IMR-90 (cell line): ENCODE data around the gene GPT2. TPM values are rescaled to one million over a fixed set of nuclear protein-coding genes. Genes with fewer than 3 reads are reported as not detected.

Source experiments
- ATAC-seq: fragments of 200-7000 bp; cut with Tn5 transposase; 2 replicates; pipeline ENCODE4 v1.9.1; 2020; ENCODE audit warnings: low read depth, mild to moderate bottlenecking, moderate library complexity
- BruUV-seq: library from RNA; stranded (reverse); fragments of 400-500 nt; replicated peaks from 2 replicates; lab custom pipeline; 2021; lab: Mats Ljungman, UMichigan
- CTCF ChIA-PET: fragments of 300-600 bp; formaldehyde crosslinking; extraction: SDS; loops from one replicate; lab custom pipeline; 2021; ENCODE audit warnings: antibody characterized with exemption; lab: Yijun Ruan, JAX
- POLR2A ChIA-PET: fragments of 300-600 bp; sonication (Branson Sonifier 250); formaldehyde crosslinking; loops from one replicate; lab custom pipeline; 2022; ENCODE audit warnings: antibody characterized with exemption; ENCODE audit not compliant: unreplicated experiment; lab: Charles Lee
- DNase-seq: peaks from one replicate; pipeline ENCODE4 v3.0.0; 2013
- H2AFZ ChIP-seq: replicated peaks from 2 replicates; pipeline ENCODE3; 2013; ENCODE audit warnings: low read length, mild to moderate bottlenecking; ENCODE audit not compliant: poor library complexity
- H2AK5ac ChIP-seq: 2 replicates; pipeline ENCODE4 v1.6.1; 2013; ENCODE audit warnings: low read depth, low read length, inconsistent platforms
- H2AK9ac ChIP-seq: replicated peaks from 2 replicates; pipeline ENCODE3; 2013; ENCODE audit warnings: mild to moderate bottlenecking, low read depth, low read length, moderate library complexity; ENCODE audit not compliant: poor library complexity
- H2BK120ac ChIP-seq: 2 replicates; pipeline ENCODE4 v1.6.1; 2013; ENCODE audit warnings: low read depth, low read length, inconsistent platforms
- H2BK15ac ChIP-seq: 3 replicates; pipeline ENCODE4 v1.6.1; 2013; ENCODE audit warnings: low read depth, low read length, inconsistent platforms
- H2BK20ac ChIP-seq: 2 replicates; pipeline ENCODE4 v1.6.1; 2013; ENCODE audit warnings: low read depth, mild to moderate bottlenecking, inconsistent platforms, low read length, moderate library complexity
- H2BK5ac ChIP-seq: 2 replicates; pipeline ENCODE4 v1.6.1; 2013; ENCODE audit warnings: mild to moderate bottlenecking, low read depth, low read length, inconsistent platforms; ENCODE audit not compliant: poor library complexity, severe bottlenecking
- H3K14ac ChIP-seq: replicated peaks from 2 replicates; pipeline ENCODE4 v1.6.1; 2013; ENCODE audit warnings: low read depth, low read length, inconsistent platforms
- H3K18ac ChIP-seq: 2 replicates; pipeline ENCODE4 v1.6.1; 2013; ENCODE audit warnings: low read depth, low read length, control low read depth
- H3K23ac ChIP-seq: 2 replicates; pipeline ENCODE4 v1.6.1; 2013; ENCODE audit warnings: low read depth, low read length, inconsistent platforms
- H3K27ac ChIP-seq: 2 replicates; pipeline ENCODE4 v1.5.1; 2013; ENCODE audit warnings: mild to moderate bottlenecking, control low read depth, low read length; ENCODE audit not compliant: insufficient read depth
- H3K27me3 ChIP-seq: 2 replicates; pipeline ENCODE4 v1.6.1; 2013; ENCODE audit warnings: low read length; ENCODE audit not compliant: control insufficient read depth, insufficient read depth
- H3K36me3 ChIP-seq: 2 replicates; pipeline ENCODE4 v1.6.1; 2013; ENCODE audit warnings: low read length, mixed read lengths; ENCODE audit not compliant: control insufficient read depth, insufficient read depth
- H3K4ac ChIP-seq: 2 replicates; pipeline ENCODE4 v1.6.1; 2013; ENCODE audit warnings: low read depth, low read length, inconsistent platforms
- H3K4me1 ChIP-seq: 2 replicates; pipeline ENCODE4 v1.6.1; 2013; ENCODE audit warnings: low read length, mixed read lengths; ENCODE audit not compliant: control insufficient read depth, insufficient read depth
- H3K4me2 ChIP-seq: 2 replicates; pipeline ENCODE4 v1.6.1; 2013; ENCODE audit warnings: low read depth, mild to moderate bottlenecking, control low read depth, low read length, moderate library complexity
- H3K4me3 ChIP-seq: 2 replicates; pipeline ENCODE4 v1.5.1; 2013; ENCODE audit warnings: low read depth, mild to moderate bottlenecking, control low read depth, low read length, moderate library complexity; ENCODE audit not compliant: insufficient read depth
- H3K56ac ChIP-seq: 2 replicates; pipeline ENCODE4 v1.6.1; 2013; ENCODE audit warnings: low read length, inconsistent platforms; ENCODE audit not compliant: insufficient read depth; ENCODE audit errors: extremely low read depth
- H3K79me1 ChIP-seq, 2 experiments: 2 replicates each; pipeline ENCODE4 v1.6.1; 2013; ENCODE audit warnings: low read length in 2 of 2, inconsistent platforms in 1 of 2, low read depth in 1 of 2
- H3K9ac ChIP-seq: 2 replicates; pipeline ENCODE4 v1.6.1; 2013; ENCODE audit warnings: low read depth, low read length, control low read depth
- H3K9me1 ChIP-seq: 2 replicates; pipeline ENCODE4 v1.6.1; 2013; ENCODE audit warnings: low read length, inconsistent platforms; ENCODE audit not compliant: insufficient read depth
- H3K9me3 ChIP-seq: 2 replicates; pipeline ENCODE4 v1.6.1; 2013; ENCODE audit warnings: low read length; ENCODE audit not compliant: control insufficient read depth, insufficient read depth
- H4K20me1 ChIP-seq: 2 replicates; pipeline ENCODE4 v1.6.1; 2013; ENCODE audit warnings: low read length, inconsistent platforms; ENCODE audit not compliant: insufficient read depth
- H4K5ac ChIP-seq: 2 replicates; pipeline ENCODE4 v1.6.1; 2013; ENCODE audit warnings: mild to moderate bottlenecking, low read depth, low read length, control low read depth
- H4K8ac ChIP-seq, 2 experiments: 2 replicates each; pipeline ENCODE4 v1.6.1; 2013; ENCODE audit warnings: low read depth in 2 of 2, low read length in 2 of 2, control low read depth in 1 of 2, inconsistent platforms in 1 of 2
- H4K91ac ChIP-seq: 2 replicates; pipeline ENCODE4 v1.6.1; 2013; ENCODE audit warnings: low read depth, low read length, inconsistent platforms; ENCODE audit not compliant: insufficient read depth
- CEBPB ChIP-seq: IDR thresholded peaks from 2 replicates; pipeline ENCODE4 v1.6.1; 2012; ENCODE audit warnings: low read depth, low read length, improper control_type of control experiment
- RCOR1 ChIP-seq: IDR thresholded peaks from 2 replicates; pipeline ENCODE4 v1.6.1; 2012; ENCODE audit warnings: mild to moderate bottlenecking, low read length, improper control_type of control experiment; ENCODE audit not compliant: insufficient replicate concordance
- WGBS, 2 experiments: methylation state at CpG; one replicate each; pipeline versions ENCODE4 v1.1.5 to v1.1.7; 2013; ENCODE audit warnings: missing lambda C conversion rate in 2 of 2; ENCODE audit not compliant: insufficient read length in 1 of 2; ENCODE audit errors: extremely low coverage in 2 of 2; 5-methylcytosine and 5-hydroxymethylcytosine counted together
- dilution Hi-C: fragments of 300-500 bp; cut with HindIII; formaldehyde crosslinking; loops from one replicate; pipeline ENCODE4 v1.14.3; 2018; ENCODE audit warnings: low sequenced_read_pairs; ENCODE audit not compliant: unreplicated experiment
- in situ Hi-C: fragments of 300-500 bp; cut with MboI; formaldehyde crosslinking; loops from 3 replicates; pipeline ENCODE4 v1.14.3; 2019; ENCODE audit warnings: low sequenced_read_pairs, inconsistent platforms, mixed read lengths
- intact Hi-C: fragments of 100-400 bp; cut with micrococcal nuclease; formaldehyde crosslinking; loops from 2 replicates; pipeline ENCODE4 v1.10.0; 2022
- polyA plus RNA-seq, 3 experiments: library from polyadenylated mRNA; depleted of rRNA; stranded (reverse); fragments of >200 nt; gene quantifications; 2 replicates each; pipeline ENCODE4 v1.2.3, GENCODE V29; 2012; ENCODE audit warnings: low replicate concordance in 1 of 3
- total RNA-seq: library from RNA; depleted of rRNA; stranded (reverse); fragments of >200 nt; gene quantifications from 2 replicates; pipeline ENCODE4 v1.2.3, GENCODE V29; 2012

GPT2 gene
- total and polyA plus RNA-seq, 2 of the 4 experiments (the other 2 are of a cell fraction), result 26.4 to 31.5 TPM

DNA sequence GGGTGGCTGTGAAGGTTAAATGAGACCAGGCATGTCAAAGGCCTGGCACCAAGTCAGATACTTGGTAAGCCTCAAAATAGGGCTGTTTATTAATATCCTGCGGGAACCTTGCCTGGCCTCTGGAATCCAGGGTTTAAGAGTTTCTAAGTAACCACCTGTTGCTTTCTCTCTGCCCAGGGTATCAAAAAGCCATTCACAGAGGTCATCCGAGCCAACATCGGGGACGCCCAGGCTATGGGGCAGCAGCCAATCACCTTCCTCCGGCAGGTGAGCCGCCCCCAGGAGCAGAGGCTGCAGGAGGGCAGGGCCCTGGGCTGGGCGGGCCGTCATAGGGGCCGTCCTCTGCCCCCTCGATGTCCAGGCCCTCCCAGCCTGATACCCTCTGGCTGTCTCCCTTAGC, 13.3 kb downstream of the GPT2 start:
- Histone ChIP-seq H3K9me1 (peaks cover 26% of the 10 kb centered on the region), H3K4me3 (no peak overlapping the region), H3K14ac (no peak overlapping the region), H3K79me1 (peaks cover 23 to 52% of the 10 kb centered on the region in 2 experiments), H3K9ac (no peak overlapping the region), H3K23ac (no peak overlapping the region), H4K20me1 (peaks cover 34% of the 10 kb centered on the region), H2BK120ac (no peak overlapping the region), H2AK9ac (no peak overlapping the region), H4K5ac (no peak overlapping the region), H2BK15ac (no peak overlapping the region), H4K91ac (no peak overlapping the region), H3K9me3 (no peaks in the 10 kb centered on the region), H3K18ac (no peak overlapping the region), H3K4me2 (no peak overlapping the region), H2BK20ac (no peak overlapping the region), H2BK5ac (no peak overlapping the region), H4K8ac (no peak overlapping the region), H3K27ac (no peak overlapping the region), H2AFZ (no peak overlapping the region), H3K4ac (no peak overlapping the region), H3K36me3 (peaks cover 47% of the 10 kb centered on the region), H3K56ac (no peak overlapping the region), H3K4me1 (peaks cover 17% of the 10 kb centered on the region), H3K27me3 (no peaks in the 10 kb centered on the region), H2AK5ac (no peak overlapping the region)
- ChIA-PET CTCF (interaction anchor here (0.7 kb wide), 1 partner anchor 11 kb away, joined by 4 read pairs; no protein-coding TSS in a partner anchor), POLR2A (no interaction called here)
- BruUV-seq, result no TSS peak
- DNase-seq (no peak), ATAC-seq (no peak)
- in situ Hi-C loops (loop anchor here (5.0 kb wide), 1 partner anchor 40 kb away; no protein-coding TSS in a partner anchor), dilution Hi-C loops (no loop called here), intact Hi-C loops (no loop called here)
- TF ChIP-seq CEBPB (no peak), RCOR1 (no peak)
- 93% methylated on average over 6 of the region's 10 CpGs; no CpG with 5 or more reads in 1 of the 2 experiments for WGBS, 2 experiments
